Ishikawa (cell line): ENCODE data around the gene TRAK1.

Experiments used
- CEBPB ChIP-seq: IDR thresholded peaks from 2 replicates; pipeline ENCODE4 v1.6.1; 2012
- CREB1 ChIP-seq: IDR thresholded peaks from 2 replicates; pipeline ENCODE4 v1.6.1; 2012; ENCODE audit warnings: low read depth
- EGR1 ChIP-seq: IDR thresholded peaks from 2 replicates; pipeline ENCODE4 v1.6.1; 2012
- EP300 ChIP-seq: IDR thresholded peaks from 2 replicates; pipeline ENCODE4 v1.6.1; 2012; ENCODE audit warnings: borderline replicate concordance
- FOXM1 ChIP-seq: IDR thresholded peaks from 2 replicates; pipeline ENCODE4 v1.6.1; 2012; ENCODE audit warnings: low read depth, borderline replicate concordance
- MAX ChIP-seq: IDR thresholded peaks from 2 replicates; pipeline ENCODE4 v1.6.1; 2012
- NFIC ChIP-seq: IDR thresholded peaks from 2 replicates; pipeline ENCODE4 v1.6.1; 2012
- RAD21 ChIP-seq: IDR thresholded peaks from 2 replicates; pipeline ENCODE4 v1.6.1; 2012; ENCODE audit warnings: low read depth
- REST ChIP-seq: IDR thresholded peaks from 2 replicates; pipeline ENCODE4 v1.6.1; 2012; ENCODE audit warnings: low read depth, mild to moderate bottlenecking
- TAF1 ChIP-seq: IDR thresholded peaks from 2 replicates; pipeline ENCODE4 v1.6.1; 2012; ENCODE audit warnings: low read depth, mild to moderate bottlenecking
- TCF12 ChIP-seq: IDR thresholded peaks from 2 replicates; pipeline ENCODE4 v1.6.1; 2012; ENCODE audit warnings: low read depth
- TEAD4 ChIP-seq: IDR thresholded peaks from 2 replicates; pipeline ENCODE4 v1.6.1; 2012
- USF1 ChIP-seq: IDR thresholded peaks from 2 replicates; pipeline ENCODE4 v1.6.1; 2012
- YY1 ChIP-seq: IDR thresholded peaks from 2 replicates; pipeline ENCODE4 v1.6.1; 2012; ENCODE audit warnings: low read depth
- ZBTB7A ChIP-seq: IDR thresholded peaks from 2 replicates; pipeline ENCODE4 v1.6.1; 2012; ENCODE audit warnings: low read depth

Gene TRAK1

GRCh38 chr3:42161050-42161935 lies 70.1 kb downstream of the TRAK1 start:
- no peak for TF ChIP-seq EGR1
- TF ChIP-seq REST, result no peak
- TF ChIP-seq ZBTB7A, result no peak
- no peak for TF ChIP-seq MAX
- no peak for TF ChIP-seq RAD21
- no peak for TF ChIP-seq YY1
- TF ChIP-seq TEAD4, result no peak
- no peak for TF ChIP-seq USF1
- no peak for TF ChIP-seq NFIC
- TF ChIP-seq FOXM1, result no peak
- no peak for TF ChIP-seq EP300
- TF ChIP-seq CEBPB, result no peak
- no peak for TF ChIP-seq TCF12
- no peak for TF ChIP-seq CREB1
- no peak for TF ChIP-seq TAF1

GRCh38 chr3:42162462-42162861 lies 71.3 kb downstream of the TRAK1 start:
- TF ChIP-seq ZBTB7A (no peak), MAX (no peak), USF1 (no peak), EGR1 (no peak), NFIC (no peak), CREB1 (no peak), CEBPB (no peak)

- no peak for TF ChIP-seq CEBPB
These were observed 72.6 kb downstream of the TRAK1 start for GRCh38 chr3:42163622-42164244.

- no peak for TF ChIP-seq EGR1
- no peak for TF ChIP-seq RAD21
- TF ChIP-seq CEBPB, result no peak
- no peak for TF ChIP-seq CREB1
- TF ChIP-seq ZBTB7A, result no peak
- TF ChIP-seq USF1, result no peak
- no peak for TF ChIP-seq YY1
- TF ChIP-seq FOXM1, result no peak
- no peak for TF ChIP-seq REST
- no peak for TF ChIP-seq TCF12
- no peak for TF ChIP-seq TAF1
- TF ChIP-seq NFIC, result no peak
- TF ChIP-seq TEAD4, result no peak
These were observed 73.5 kb downstream of the TRAK1 start for GRCh38 chr3:42164656-42165055.

- TF ChIP-seq TEAD4 (no peak), MAX (no peak), FOXM1 (no peak), NFIC (no peak), USF1 (no peak), RAD21 (no peak), CEBPB (no peak), CREB1 (no peak), ZBTB7A (no peak), REST (no peak), YY1 (no peak), EGR1 (no peak), TAF1 (no peak)
These were observed 74.1 kb downstream of the TRAK1 start for GRCh38 chr3:42165211-42165610.
